GM21717 (cell line): Measurements from ENCODE around the gene TMEM252.

Experiments
- ATAC-seq: cut with Tn5 transposase; IDR thresholded peaks from one replicate; pipeline ENCODE4 v1.9.1; 2021; ENCODE audit warnings: mild to moderate bottlenecking, moderate library complexity; ENCODE audit not compliant: unreplicated experiment

Gene TMEM252

DNA sequence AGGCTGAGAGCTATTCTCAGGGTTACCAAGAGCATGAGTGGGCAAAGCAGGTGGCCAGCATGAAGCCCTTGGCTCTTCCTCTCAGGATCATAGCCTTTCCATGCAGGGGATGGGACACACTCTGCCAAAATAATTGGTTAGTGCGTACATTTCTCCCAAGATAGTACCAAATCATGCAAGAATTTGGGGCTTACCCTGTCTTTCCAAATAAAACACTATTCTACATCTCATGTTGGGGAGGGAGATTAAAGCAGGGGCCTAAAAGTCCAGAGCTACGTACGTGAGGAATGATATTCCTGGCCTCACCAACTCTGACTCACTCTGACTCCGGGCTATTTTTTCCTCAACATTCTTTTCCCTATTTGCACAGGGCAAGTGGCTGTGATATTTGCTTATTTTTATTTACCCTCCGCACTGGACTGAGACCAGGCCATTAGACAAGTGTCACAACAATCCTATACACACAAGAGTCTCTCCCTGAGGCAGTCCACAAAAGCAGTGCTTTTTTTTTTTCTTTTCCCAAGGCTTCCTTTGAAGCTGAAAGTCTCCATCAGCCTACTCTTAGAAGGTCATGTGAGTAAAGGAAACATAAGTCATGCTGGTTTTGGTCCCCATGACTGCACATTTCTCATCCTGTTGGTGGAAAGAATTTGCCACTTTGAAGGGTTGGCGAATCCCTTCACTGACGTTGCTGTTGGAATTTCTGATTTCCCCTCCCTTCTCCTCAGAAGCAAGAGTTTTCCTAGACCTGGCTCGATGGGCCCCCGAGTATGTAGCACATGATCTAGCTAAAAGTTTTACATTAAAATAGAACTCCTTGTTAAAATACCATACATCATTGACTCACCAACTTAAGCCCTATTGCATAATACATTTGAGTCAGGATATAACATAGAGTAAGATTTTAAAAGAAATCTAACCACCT, 40.0 kb downstream of the TMEM252 start:
- ATAC-seq = no peak

DNA sequence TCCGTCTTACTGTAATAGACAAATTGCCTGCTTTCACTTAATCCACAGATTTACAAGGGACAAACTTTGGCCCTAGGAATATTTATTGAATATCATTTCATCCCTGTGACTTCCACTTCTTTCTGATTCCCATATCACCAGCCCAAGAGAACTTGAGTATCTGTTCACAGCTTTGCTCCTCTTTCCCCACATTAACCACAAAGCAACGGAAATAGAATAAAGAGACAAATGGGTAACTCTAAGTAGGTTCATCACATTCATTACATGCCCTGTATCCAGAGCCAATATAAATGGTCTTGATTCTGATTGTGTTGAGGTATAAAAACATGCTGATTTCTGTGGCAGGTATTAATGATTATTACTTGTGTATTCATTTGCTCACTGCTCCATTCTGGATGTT, 41.9 kb downstream of the TMEM252 start:
- ATAC-seq = no peak

DNA sequence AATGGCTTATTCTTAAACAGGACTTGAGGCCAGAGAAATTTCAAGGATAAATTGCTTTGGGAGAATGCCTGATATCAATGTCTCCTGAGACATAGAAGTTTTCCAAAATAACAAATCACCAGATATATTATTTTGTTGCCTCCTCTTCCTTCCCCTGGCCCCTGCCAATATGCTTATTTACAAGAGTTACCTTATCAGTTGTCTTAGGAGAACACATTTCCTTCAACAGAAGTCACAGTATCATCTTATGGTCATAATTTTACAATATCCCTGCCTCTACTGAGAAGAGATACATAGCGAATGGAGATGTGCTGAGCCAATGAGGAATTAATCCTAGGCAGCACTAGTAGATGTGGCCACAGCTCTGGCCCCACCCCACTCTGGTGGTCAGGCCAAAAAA, 43.1 kb downstream of the TMEM252 start:
- no peak for ATAC-seq

DNA sequence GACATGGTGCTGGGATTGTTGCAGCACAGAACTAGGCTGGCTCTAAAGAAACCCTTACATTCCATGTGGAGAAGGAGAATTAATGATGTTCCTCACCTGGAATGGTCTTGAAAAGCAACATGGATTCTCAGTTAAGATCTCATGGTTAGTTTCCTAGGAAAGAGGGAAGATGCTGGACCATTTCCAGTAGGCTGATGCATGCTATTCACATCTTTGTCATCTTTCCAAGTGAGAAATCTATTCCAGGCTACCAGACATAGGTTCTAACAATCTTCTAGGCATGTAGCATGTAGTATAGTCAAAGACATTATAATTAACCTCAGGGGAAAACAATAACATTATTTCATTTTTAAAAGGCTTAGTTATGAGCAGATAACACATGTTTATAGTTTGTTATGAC, 44.3 kb downstream of the TMEM252 start:
- no peak for ATAC-seq

DNA sequence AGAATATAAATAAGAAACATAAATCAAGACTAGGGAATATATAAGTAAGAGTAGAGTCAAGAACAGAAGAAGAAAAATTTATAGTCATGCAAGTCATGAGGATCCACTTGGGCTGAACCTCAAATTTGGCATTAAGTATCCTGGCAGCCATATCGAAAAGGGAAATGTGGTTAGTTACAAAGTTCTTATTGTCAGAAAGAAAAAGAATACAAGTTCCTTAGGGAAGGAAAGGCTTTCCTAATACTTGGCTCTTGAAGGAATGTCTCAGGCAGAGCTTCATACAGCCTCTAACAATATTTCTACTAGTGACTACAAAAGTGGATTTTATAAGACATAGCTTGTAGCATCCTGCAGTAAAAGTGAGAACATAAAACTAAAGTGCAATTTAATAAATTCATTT, 45.4 kb downstream of the TMEM252 start:
- ATAC-seq = no peak

DNA sequence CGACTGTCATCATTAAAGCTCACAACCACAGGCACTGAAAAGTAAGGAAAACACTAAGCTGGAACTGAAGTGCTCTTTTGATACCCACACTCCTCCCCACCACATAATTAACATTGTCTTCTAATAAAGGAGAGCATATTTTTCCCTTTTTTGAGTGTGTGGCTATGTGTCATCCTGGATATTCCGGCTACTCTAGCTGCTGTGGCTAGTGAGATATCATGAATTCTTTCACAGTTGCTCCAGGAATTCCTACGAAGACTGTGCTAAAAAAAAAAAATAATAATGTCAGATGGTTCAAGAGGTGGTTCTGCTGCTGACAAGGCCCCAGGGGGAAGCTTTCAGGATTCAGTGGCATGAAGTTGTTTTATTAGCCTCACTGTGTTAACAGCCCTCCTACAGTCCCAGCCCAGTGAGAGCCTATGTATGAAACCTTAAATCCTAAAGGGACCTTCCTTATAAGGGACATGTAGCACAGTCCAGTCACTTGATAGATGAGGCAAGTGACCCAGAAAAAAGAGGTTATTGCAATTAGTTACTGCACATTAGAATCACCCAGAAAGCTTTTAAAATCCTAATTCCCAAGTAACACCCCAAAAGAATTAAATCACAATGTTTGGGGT, 46.6 kb downstream of the TMEM252 start:
- no peak for ATAC-seq

DNA sequence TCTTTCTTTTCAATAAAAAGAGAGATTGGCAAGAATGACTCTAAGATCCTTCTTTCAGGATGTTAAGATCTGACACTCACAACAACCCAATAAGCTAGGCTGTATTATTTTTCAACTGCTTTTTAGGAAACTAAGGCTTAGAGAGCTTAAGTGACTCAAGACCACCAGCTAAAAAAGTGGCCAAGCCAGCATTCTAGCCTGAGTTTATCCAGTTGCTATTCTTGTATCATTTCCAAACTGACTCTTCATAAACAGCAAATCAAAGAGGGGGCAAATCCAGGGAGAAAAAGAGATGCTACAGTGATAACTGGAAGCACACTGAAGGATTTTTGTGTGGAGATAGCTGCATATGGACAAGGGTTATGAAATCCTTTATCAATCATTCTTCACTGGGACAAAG, 47.1 kb downstream of the TMEM252 start:
- no peak for ATAC-seq

DNA sequence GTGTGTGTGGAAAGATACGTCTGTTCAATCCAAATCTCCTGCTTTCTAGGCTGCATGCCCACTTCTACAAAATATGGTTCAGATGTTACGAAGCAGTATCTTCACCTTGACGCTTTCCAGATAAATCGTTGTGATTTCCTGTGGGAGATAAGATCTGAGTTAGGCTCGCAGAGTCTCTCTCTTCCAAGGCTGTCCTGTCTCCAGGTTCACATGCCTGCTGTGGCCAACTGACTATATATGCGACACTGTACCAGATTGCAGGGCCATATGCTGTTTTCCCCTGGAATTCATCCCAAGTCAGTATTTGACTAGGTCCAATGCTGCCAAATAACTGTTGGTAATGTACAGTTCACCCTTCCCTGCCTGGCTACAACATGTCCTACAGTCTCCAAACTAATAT, 47.9 kb downstream of the TMEM252 start:
- ATAC-seq = no peak

DNA sequence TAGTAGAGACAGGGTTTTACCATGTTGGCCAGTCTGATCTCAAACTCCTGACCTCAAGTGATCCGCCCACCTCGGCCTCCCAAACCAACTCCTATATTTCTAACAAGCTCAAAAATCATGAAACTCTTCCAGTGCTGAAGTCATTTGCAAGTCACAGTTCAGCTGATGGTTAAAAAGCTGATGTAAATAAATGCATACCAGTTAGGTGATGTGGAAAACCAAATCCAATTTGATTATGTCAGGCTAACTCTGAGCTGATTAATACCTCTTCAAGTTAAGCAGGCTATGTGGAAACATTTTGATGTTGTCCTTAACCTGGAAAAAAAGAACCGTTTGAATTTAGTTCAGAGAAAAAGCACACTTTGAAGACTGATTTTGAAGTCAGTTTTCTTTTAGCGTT, 51.0 kb downstream of the TMEM252 start:
- ATAC-seq = no peak

DNA sequence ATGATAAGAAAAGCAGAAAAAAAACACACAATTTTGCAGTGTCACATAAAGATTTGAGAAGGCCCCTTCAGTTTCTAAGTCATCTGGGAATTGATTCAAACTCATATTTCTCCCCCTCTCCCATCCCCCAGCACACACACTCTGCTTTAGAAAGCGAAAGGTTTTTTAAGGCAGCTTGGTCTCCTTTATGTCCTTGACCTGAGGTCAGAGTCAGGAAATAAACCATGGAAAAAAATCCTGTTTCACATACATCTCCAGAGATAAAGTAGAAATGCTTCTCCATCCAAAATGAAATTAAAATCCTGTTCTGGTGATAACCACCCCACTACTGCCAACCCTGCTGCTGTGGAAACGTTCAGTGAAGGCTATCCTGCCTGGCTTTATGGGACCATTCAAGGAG, 52.6 kb downstream of the TMEM252 start:
- no peak for ATAC-seq
